IgD-negative memory B cell (primary cell): Measurements from ENCODE around the gene ARHGAP8. TPM values are rescaled to one million over a fixed set of nuclear protein-coding genes. Genes with fewer than 3 reads are reported as not detected.
A peak's percentile ranks its signal among the peaks of the same experiment; 100 is the strongest.

Experiments used
- H3K27ac Mint-ChIP-seq, 3 donors: one replicate each; pipeline ENCODE4 v1.8.0; 2020 to 2022; ENCODE audit warnings: mild to moderate bottlenecking in 3 of 3, mixed read lengths in 3 of 3, moderate library complexity in 1 of 3
- H3K27me3 Mint-ChIP-seq: one replicate; pipeline ENCODE4 v1.8.0; 2021; ENCODE audit warnings: mixed read lengths
- H3K36me3 Mint-ChIP-seq: one replicate; pipeline ENCODE4 v1.8.0; 2020; ENCODE audit warnings: mild to moderate bottlenecking, mixed read lengths
- H3K4me1 Mint-ChIP-seq, 3 donors: one replicate each; pipeline ENCODE4 v1.8.0; 2020 to 2022; ENCODE audit warnings: mixed read lengths in 3 of 3, mild to moderate bottlenecking in 1 of 3
- H3K4me3 Mint-ChIP-seq, 4 donors: one replicate each; pipeline ENCODE4 v1.8.0; 2020 to 2022; ENCODE audit warnings: mild to moderate bottlenecking in 4 of 4, mixed read lengths in 4 of 4, moderate library complexity in 3 of 4
- H3K9me3 Mint-ChIP-seq, 3 donors: one replicate each; pipeline ENCODE4 v1.8.0; 2020 to 2021; ENCODE audit warnings: mixed read lengths in 3 of 3, mild to moderate bottlenecking in 1 of 3
- polyA plus RNA-seq: library from polyadenylated mRNA; unstranded; fragments of 300-500 nt; fragmentation: Illumina TruSeq; gene quantifications from one replicate; pipeline ENCODE4 v1.2.3, GENCODE V29; 2021

The ARHGAP8 gene
- polyA plus RNA-seq, result not detected

GRCh38 chr22:44752285-44753188, at the start of gene ARHGAP8:
ARHGAP8 (plus strand) TSS chr22:44752575; CDS start chr22:44786528, 33,953 bp downstream.
- H3K27ac Mint-ChIP-seq, result no peak within 1 kb of the TSS
- peaks cover 0 to 4% (median 2%) of the 10 kb centered on the region in 3 donors for H3K4me1 Mint-ChIP-seq
- H3K9me3 Mint-ChIP-seq, result peaks cover 0 to 7% (median 4%) of the 10 kb centered on the region in 3 donors
- H3K4me3 Mint-ChIP-seq, result peak within 1 kb of the TSS in 2 of 4 donors; percentile 57 to 82
- peaks cover 54% of the 10 kb centered on the region for H3K27me3 Mint-ChIP-seq
- H3K36me3 Mint-ChIP-seq, result no peaks in the 10 kb centered on the region

GRCh38 chr22:44703255-44703870, 49.0 kb upstream of the ARHGAP8 start:
- Mint-ChIP-seq H3K27me3 (no peaks in the 10 kb centered on the region), H3K4me3 (peak overlapping the region; percentile 74 to 92 (median 84)), H3K4me1 (peaks cover 8 to 10% (median 10%) of the 10 kb centered on the region in 3 donors), H3K36me3 (peaks cover 1% of the 10 kb centered on the region), H3K9me3 (no peaks in the 10 kb centered on the region), H3K27ac (peak overlapping the region in 1 of 3 donors; percentile 12)

- Mint-ChIP-seq H3K4me1 (peaks cover 8 to 12% (median 12%) of the 10 kb centered on the region in 3 donors), H3K4me3 (peak overlapping the region in 2 of 4 donors; percentile 70 to 78), H3K36me3 (peaks cover 1% of the 10 kb centered on the region), H3K27ac (peak overlapping the region in 1 of 3 donors; percentile 21), H3K27me3 (no peaks in the 10 kb centered on the region), H3K9me3 (no peaks in the 10 kb centered on the region)
Observed at GRCh38 chr22:44704159-44705021, 48.0 kb upstream of the ARHGAP8 start.

- peaks cover 1% of the 10 kb centered on the region for H3K36me3 Mint-ChIP-seq
- H3K4me1 Mint-ChIP-seq, result peaks cover 8 to 15% (median 14%) of the 10 kb centered on the region in 3 donors
- peak overlapping the region in 2 of 3 donors; percentile 21 to 57 for H3K27ac Mint-ChIP-seq
- H3K27me3 Mint-ChIP-seq, result no peaks in the 10 kb centered on the region
- H3K4me3 Mint-ChIP-seq, result peak overlapping the region in 3 of 4 donors; percentile 44 to 70 (median 70)
- no peaks in the 10 kb centered on the region for H3K9me3 Mint-ChIP-seq
Observed at GRCh38 chr22:44705022-44705297, 47.4 kb upstream of the ARHGAP8 start.

- Mint-ChIP-seq H3K36me3 (peaks cover 1% of the 10 kb centered on the region), H3K4me1 (peaks cover 20 to 26% (median 25%) of the 10 kb centered on the region in 3 donors), H3K27ac (no peak overlapping the region), H3K9me3 (no peaks in the 10 kb centered on the region), H3K4me3 (peak overlapping the region in 1 of 4 donors; percentile 76), H3K27me3 (no peaks in the 10 kb centered on the region)
Observed at GRCh38 chr22:44706488-44706887, 45.9 kb upstream of the ARHGAP8 start.

GRCh38 chr22:44707178-44707577, 45.2 kb upstream of the ARHGAP8 start:
- Mint-ChIP-seq H3K27ac (no peak overlapping the region), H3K4me3 (no peak overlapping the region), H3K9me3 (no peaks in the 10 kb centered on the region), H3K36me3 (peaks cover 1% of the 10 kb centered on the region), H3K27me3 (no peaks in the 10 kb centered on the region), H3K4me1 (peaks cover 16 to 25% (median 23%) of the 10 kb centered on the region in 3 donors)

GRCh38 chr22:44707752-44708151, 44.6 kb upstream of the ARHGAP8 start:
- H3K27me3 Mint-ChIP-seq, result no peaks in the 10 kb centered on the region
- peaks cover 16 to 26% (median 25%) of the 10 kb centered on the region in 3 donors for H3K4me1 Mint-ChIP-seq
- no peaks in the 10 kb centered on the region for H3K9me3 Mint-ChIP-seq
- H3K4me3 Mint-ChIP-seq, result no peak overlapping the region
- peaks cover 1% of the 10 kb centered on the region for H3K36me3 Mint-ChIP-seq
- peak overlapping the region in 1 of 3 donors; percentile 18 for H3K27ac Mint-ChIP-seq

- H3K9me3 Mint-ChIP-seq, result no peaks in the 10 kb centered on the region
- peaks cover 12 to 24% (median 22%) of the 10 kb centered on the region in 3 donors for H3K4me1 Mint-ChIP-seq
- H3K36me3 Mint-ChIP-seq, result no peaks in the 10 kb centered on the region
- H3K4me3 Mint-ChIP-seq, result peak overlapping the region; percentile 73 to 95 (median 87)
- H3K27me3 Mint-ChIP-seq, result no peaks in the 10 kb centered on the region
- H3K27ac Mint-ChIP-seq, result peak overlapping the region in 2 of 3 donors; percentile 84 to 87
Observed at GRCh38 chr22:44709881-44710392, 42.4 kb upstream of the ARHGAP8 start.

GRCh38 chr22:44710474-44711240, 41.7 kb upstream of the ARHGAP8 start:
- H3K36me3 Mint-ChIP-seq, result no peaks in the 10 kb centered on the region

GRCh38 chr22:44711241-44711560, 41.2 kb upstream of the ARHGAP8 start:
- H3K27ac Mint-ChIP-seq, result peak overlapping the region in 2 of 3 donors; percentile 84 to 87
- H3K9me3 Mint-ChIP-seq, result no peaks in the 10 kb centered on the region
- no peaks in the 10 kb centered on the region for H3K36me3 Mint-ChIP-seq
- peak overlapping the region in 3 of 4 donors; percentile 80 to 95 (median 94) for H3K4me3 Mint-ChIP-seq
- peaks cover 12 to 22% (median 19%) of the 10 kb centered on the region in 3 donors for H3K4me1 Mint-ChIP-seq
- no peaks in the 10 kb centered on the region for H3K27me3 Mint-ChIP-seq

More at GRCh38 chr22:44710474-44711240, 41.7 kb upstream of the ARHGAP8 start:
- peak overlapping the region; percentile 74 to 87 (median 84) for H3K27ac Mint-ChIP-seq
- H3K4me1 Mint-ChIP-seq, result peaks cover 12 to 22% (median 22%) of the 10 kb centered on the region in 3 donors
- no peaks in the 10 kb centered on the region for H3K9me3 Mint-ChIP-seq
- no peaks in the 10 kb centered on the region for H3K27me3 Mint-ChIP-seq
- H3K4me3 Mint-ChIP-seq, result peak overlapping the region; percentile 73 to 95 (median 87)

- no peaks in the 10 kb centered on the region for H3K9me3 Mint-ChIP-seq
- H3K4me1 Mint-ChIP-seq, result peaks cover 12 to 22% (median 19%) of the 10 kb centered on the region in 3 donors
- no peaks in the 10 kb centered on the region for H3K27me3 Mint-ChIP-seq
- no peaks in the 10 kb centered on the region for H3K36me3 Mint-ChIP-seq
- H3K27ac Mint-ChIP-seq, result peak overlapping the region in 2 of 3 donors; percentile 84 to 87
- H3K4me3 Mint-ChIP-seq, result peak overlapping the region in 1 of 4 donors; percentile 76
Observed at GRCh38 chr22:44711690-44712555, 40.5 kb upstream of the ARHGAP8 start.

- H3K27ac Mint-ChIP-seq, result no peak overlapping the region
Observed at GRCh38 chr22:44712962-44713361, 39.4 kb upstream of the ARHGAP8 start.

GRCh38 chr22:44714703-44715350, 37.5 kb upstream of the ARHGAP8 start:
- Mint-ChIP-seq H3K4me3 (no peak overlapping the region), H3K27ac (no peak overlapping the region), H3K27me3 (no peaks in the 10 kb centered on the region), H3K4me1 (peaks cover 19 to 27% (median 22%) of the 10 kb centered on the region in 3 donors), H3K36me3 (no peaks in the 10 kb centered on the region), H3K9me3 (no peaks in the 10 kb centered on the region)

More at GRCh38 chr22:44712962-44713361, 39.4 kb upstream of the ARHGAP8 start:
- Mint-ChIP-seq H3K36me3 (no peaks in the 10 kb centered on the region), H3K4me1 (peaks cover 12 to 22% (median 21%) of the 10 kb centered on the region in 3 donors), H3K9me3 (no peaks in the 10 kb centered on the region), H3K27me3 (no peaks in the 10 kb centered on the region), H3K4me3 (no peak overlapping the region)
